Ishikawa (cell line): Measurements from ENCODE around the gene NPAS3.

Experiments
- CEBPB ChIP-seq: IDR thresholded peaks from 2 replicates; pipeline ENCODE4 v1.6.1; 2012
- EP300 ChIP-seq: IDR thresholded peaks from 2 replicates; pipeline ENCODE4 v1.6.1; 2012; ENCODE audit warnings: borderline replicate concordance
- RAD21 ChIP-seq: IDR thresholded peaks from 2 replicates; pipeline ENCODE4 v1.6.1; 2012; ENCODE audit warnings: low read depth
- YY1 ChIP-seq: IDR thresholded peaks from 2 replicates; pipeline ENCODE4 v1.6.1; 2012; ENCODE audit warnings: low read depth

DNA sequence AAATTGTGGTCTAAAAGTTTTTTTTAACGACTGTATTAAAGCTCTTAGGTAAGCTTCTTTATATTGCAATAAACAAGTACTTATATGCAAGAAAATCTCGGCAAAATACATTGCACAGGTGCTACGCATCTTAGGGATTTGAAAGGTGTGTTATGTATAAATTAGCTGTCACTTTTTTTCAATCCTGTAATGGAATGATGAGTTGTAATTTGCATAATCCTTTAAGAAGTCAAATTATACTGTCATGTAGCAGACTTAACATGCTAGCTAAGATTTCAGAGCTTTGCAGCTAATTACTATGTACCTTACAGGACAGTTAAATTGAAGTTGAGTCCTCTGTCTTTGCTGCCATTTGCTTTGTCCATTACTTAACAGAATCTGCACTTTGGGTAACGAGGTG lies 117.5 kb downstream of the NPAS3 start:
- no peak for TF ChIP-seq CEBPB
- TF ChIP-seq RAD21: no peak
- no peak for TF ChIP-seq YY1
- no peak for TF ChIP-seq EP300
